T47D (cell line): ENCODE results near the gene TFCP2L1.

Experiments used
- DNase-seq, 2 experiments: peaks; one replicate each; pipeline versions ENCODE4 v3.0.0 to v3.0.0-alpha.2; 2011 to 2012; ENCODE audit warnings: low read depth in 1 of 2, low spot score in 1 of 2
- JUND ChIP-seq: IDR thresholded peaks from 2 replicates; pipeline ENCODE4 v1.6.1; 2012; ENCODE audit warnings: low read depth
- in situ Hi-C: cut with HindIII; loops from 2 replicates; pipeline ENCODE4 v1.10.0; 2016; ENCODE audit warnings: low sequenced_read_pairs, low pct_unique_long_range_greater_than_20kb

Gene TFCP2L1

GRCh38 chr2:121211689-121212151 is 73.3 kb downstream of the TFCP2L1 start:
- in situ Hi-C loops, result no loop called here
- no peak for TF ChIP-seq JUND
- no peak for DNase-seq

- in situ Hi-C loops, result no loop called here
- no peak for DNase-seq
- TF ChIP-seq JUND, result no peak
These were observed 73.8 kb downstream of the TFCP2L1 start for GRCh38 chr2:121211251-121211650.

DNA sequence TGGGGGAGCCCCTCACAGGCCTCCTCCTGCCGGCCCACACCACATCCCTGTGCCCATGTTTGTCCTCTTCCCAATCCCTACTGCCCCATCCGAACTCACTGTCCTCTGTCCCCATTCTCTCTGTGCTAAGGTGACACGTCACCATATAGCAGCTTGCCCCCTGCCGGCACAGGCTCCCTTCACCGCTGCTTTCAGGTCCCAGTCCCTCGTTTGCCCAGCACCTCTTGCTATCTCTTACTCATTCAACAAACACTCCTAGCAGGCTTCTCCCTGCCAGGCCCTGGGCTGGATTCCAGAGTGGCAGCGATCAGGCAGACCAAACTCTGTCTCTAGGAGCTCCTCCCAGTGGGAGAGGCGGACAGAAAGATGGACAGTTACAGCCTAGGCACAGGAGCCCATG is 74.3 kb downstream of the TFCP2L1 start:
- peak in 1 of 2 experiments; percentile 12 for DNase-seq
- TF ChIP-seq JUND, result no peak
- in situ Hi-C loops, result no loop called here

DNA sequence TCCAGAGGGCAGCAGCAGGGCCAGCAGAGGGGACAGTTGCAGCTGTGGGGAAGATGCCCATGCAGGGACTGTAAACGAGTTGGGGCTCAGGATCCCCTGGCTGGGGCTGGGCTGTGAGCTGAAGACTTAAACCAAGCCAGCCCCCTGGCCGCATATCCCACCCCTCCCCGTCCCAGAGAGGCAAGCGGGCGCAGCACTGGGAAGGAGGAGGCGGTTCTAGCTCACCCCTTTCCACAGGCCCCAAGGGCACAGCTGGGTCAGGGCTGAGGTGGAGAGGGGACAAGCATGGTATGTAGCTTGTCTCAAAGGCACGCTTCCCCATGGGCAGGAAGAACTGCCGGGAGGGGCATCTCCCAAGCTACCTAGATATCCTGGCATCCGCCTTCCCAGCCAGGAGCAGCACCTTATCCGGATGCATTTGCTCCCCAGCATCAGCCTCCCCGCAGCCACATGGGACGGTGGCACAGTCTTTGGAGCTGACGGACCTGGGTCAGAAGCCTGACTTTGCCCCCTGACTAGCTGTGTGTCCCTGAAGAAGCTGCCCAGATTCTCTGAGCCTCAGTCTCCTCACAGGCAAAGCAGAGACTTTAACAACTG is 75.9 kb downstream of the TFCP2L1 start:
- in situ Hi-C loops, result no loop called here
- no peak for TF ChIP-seq JUND
- no peak for DNase-seq

DNA sequence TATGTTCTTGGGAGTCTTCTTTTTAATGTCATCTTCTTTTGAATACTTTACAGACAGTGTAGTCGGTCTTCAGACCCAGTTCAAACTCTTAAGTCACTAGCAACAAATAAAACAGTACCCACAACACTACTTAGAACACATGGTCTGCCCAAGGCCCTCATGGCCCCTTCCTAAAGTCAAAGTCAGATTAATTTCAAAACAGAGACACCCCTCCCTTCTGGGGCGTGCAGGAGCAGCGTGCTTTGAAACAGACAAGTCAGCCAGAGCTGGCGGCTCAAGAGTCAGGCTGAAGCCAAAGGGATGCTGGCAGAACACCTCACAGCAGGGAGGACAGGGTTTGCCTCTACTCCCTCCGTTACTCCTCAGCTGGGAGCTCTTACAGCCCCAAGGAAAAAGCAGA is 77.5 kb downstream of the TFCP2L1 start:
- in situ Hi-C loops, result no loop called here
- no peak for TF ChIP-seq JUND
- DNase-seq, result no peak

DNA sequence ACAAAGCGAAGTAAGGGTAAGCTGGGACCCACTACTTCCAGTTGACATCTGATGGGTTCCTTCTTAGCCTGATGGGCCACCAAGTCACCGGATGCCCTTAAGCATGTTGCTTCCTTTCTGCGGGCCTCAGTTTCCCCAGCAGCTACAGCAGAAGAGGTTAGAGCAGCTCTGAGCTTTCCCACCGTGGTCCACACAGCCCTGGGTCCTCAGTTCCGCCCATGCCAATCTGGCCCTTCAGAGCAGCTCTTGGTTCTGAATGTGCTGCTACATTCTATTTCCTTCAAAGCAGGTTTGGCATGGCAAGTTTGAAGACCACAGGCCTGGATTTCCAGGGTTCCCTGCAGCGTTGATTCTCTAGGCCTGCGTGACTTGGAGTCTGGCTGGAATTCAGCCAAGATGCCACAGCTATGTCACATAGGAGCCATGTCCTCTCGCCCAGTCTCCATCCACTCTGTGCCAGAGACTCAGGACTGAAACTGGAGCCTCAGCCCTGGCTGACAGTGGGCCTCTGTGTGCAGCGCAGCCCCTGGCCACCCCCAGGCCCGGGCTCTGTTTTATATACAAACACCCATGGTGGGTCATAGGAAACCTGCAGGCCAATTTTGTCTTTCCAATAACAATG is 79.6 kb downstream of the TFCP2L1 start:
- no peak for DNase-seq
- in situ Hi-C loops, result no loop called here
- TF ChIP-seq JUND, result no peak

DNA sequence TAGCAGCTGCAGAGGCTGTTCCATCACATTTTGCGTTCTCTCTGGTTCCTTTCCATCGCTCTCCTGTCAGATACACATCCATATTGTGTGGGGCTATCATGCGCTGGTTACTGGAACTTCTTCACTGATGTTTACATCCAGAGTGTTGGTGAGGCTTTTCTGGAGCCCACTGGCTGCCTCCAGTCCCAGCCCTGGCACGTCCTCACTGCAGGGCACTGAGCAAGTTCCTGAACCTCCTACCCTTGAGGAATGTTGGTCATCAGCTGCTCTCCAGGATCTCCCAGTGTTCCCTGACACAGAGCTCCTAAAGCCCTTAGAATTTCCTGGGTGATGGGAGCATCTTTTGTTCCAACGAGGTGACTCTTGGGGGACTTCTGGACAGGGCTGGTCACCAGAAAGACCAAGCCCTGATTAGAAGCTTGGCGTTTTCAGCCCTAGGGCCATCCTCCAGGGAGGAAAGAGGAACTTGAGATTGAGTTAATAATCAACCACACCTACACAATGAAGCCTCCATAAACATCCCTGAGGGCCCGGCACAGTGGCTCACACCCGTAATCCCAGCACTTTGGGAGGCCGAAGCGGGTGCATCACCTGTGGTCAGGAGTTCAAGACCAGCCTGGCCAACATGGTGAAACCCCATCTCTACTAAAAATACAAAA is 81.3 kb downstream of the TFCP2L1 start:
- no peak for TF ChIP-seq JUND
- DNase-seq, result no peak
- in situ Hi-C loops, result no loop called here

DNA sequence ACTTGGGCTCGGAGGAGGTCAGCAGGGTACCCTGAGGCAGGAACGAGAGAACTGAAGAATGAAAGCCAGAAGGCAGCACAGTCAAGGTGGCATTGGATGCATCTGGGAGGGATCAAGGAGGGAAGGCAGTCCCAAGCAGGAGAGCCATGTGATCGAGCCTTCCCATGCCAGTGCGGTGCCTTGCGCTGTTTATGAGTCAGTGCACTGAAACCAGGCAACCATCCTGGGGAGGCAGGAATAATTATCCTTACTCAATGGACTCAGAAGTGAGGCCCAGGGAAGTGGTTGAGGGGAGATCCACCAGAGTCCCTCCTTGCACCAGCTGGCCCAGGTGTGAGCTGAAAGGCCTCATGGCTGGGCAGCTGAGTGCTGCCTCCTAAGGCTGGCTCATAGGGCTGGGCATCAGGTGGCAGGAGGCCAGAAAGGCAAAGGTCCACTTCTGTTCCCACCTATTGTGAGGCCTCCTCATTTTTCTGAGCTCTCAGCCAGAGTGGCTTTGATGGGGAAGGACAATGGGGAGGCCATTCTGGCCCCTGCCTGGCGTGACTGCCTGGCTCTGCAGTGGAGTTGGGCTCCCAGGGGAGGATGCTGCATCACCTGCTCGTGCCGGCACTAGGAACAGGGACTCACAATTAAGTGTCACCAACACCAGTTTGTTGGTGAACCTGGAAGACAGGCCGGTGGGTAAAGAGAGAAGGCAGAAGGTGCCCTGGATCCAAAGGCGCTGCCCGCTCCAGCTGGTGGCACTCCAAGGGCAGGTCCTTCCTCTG is 82.3 kb downstream of the TFCP2L1 start:
- TF ChIP-seq JUND, result no peak
- DNase-seq, result no peak
- in situ Hi-C loops, result no loop called here

DNA sequence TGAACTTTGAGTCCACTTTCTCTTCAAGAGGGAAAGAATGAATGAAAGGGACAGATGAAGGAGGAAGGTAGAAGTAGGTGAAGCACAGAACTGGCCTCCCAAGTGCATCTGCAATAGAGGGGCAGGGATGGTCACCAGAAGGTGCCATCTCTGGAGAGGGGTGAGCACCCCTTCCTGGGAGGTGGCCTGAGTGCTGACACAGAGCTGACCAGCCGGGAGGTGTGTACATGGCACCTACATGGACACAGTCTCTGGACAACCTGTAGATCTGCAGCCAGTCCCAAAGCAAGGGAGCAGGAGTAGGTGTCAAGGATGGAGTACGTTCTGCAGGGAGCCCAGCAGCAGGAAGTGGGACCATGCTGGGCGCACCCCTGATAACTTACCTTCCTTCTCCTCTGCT is 83.2 kb downstream of the TFCP2L1 start:
- DNase-seq, result no peak
- in situ Hi-C loops, result no loop called here

GRCh38 chr2:121200419-121201315 is 84.3 kb downstream of the TFCP2L1 start:
- no peak for DNase-seq
- in situ Hi-C loops, result no loop called here
- TF ChIP-seq JUND, result no peak

More for the DNA sequence above, 83.2 kb downstream of the TFCP2L1 start:
- no peak for TF ChIP-seq JUND

DNA sequence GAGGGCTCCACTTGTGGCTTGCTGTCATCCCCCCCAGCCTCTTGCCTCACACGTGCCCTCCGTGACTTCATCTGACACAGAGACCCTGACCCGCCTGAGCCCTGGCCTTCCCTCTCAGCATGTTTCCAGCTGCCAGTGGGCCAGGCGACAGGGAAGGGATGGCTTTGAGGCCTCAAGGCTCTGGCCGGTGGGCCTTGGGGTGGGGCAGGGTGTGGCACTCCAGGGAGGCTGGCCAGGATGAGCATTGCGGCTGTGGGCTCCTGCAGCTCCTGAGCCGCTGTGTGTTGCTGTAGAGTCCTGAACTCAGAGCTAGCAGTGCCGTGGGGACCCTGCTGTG is 85.0 kb downstream of the TFCP2L1 start:
- TF ChIP-seq JUND, result no peak
- DNase-seq, result no peak
- in situ Hi-C loops, result no loop called here
